Gastroesophageal sphincter (tissue), 3 donors: ENCODE data around the gene A4GALT.
A peak's percentile ranks its signal among the peaks of the same experiment; 100 is the strongest.

Source experiments
- CTCF ChIP-seq, 4 experiments: fragments of 200-600 bp in 2 of 4; fragments of 450-650 bp in 2 of 4; sonication (generic) in 1 of 4; IDR thresholded peaks; one replicate each; pipeline ENCODE4 v1.5.1; 2017 to 2019; ENCODE audit warnings: antibody characterized with exemption in 4 of 4, mild to moderate bottlenecking in 2 of 4, moderate library complexity in 2 of 4
- EP300 ChIP-seq: sonication (generic); formaldehyde crosslinking; IDR thresholded peaks from one replicate; pipeline ENCODE4 v1.6.1; 2017; ENCODE audit warnings: antibody characterized with exemption, mild to moderate bottlenecking
- POLR2AphosphoS5 ChIP-seq: sonication (generic); formaldehyde crosslinking; IDR thresholded peaks from one replicate; pipeline ENCODE4 v1.6.1; 2017; ENCODE audit warnings: antibody characterized with exemption

- TF ChIP-seq POLR2AphosphoS5, result peak; percentile 38
- no peak for TF ChIP-seq CTCF (IDR thresholded peaks at IDR 0.05)
- TF ChIP-seq EP300, result no peak
Observed at GRCh38 chr22:42769574-42770447, 49.1 kb upstream of the A4GALT start.
